Measurements from ENCODE around the gene PCID2. TPM values are rescaled to one million over a fixed set of nuclear protein-coding genes. Genes with fewer than 3 reads are reported as not detected.
A peak's percentile ranks its signal among the peaks of the same experiment; 100 is the strongest.
"Not testable (repeated sequence)": the region's sequence is repeated elsewhere in the genome, so short reads cannot be mapped to it uniquely, and the experiment has no call there.

Gene PCID2
- polyA plus RNA-seq (2011; rRNA removed) (97.2 and 107 TPM in 2 replicates), polyA minus RNA-seq (2011; rRNA and poly(A)+ RNA removed) (68.0 and 68.6 TPM in 2 replicates)

GRCh38 chr13:113208421-113209335, at the start of gene PCID2:
TSS of gene PCID2 (minus strand) at chr13:113208669. CDS start at chr13:113208634, 35 bp downstream.
- Histone ChIP-seq H3K4me3 (ENCODE audit: low read depth, low read length) (peak within 1 kb of the TSS; percentile 95), H3K27me3 (ENCODE audit: control insufficient read depth, insufficient read depth, low read length) (no peaks in the 10 kb centered on the region), H3K27ac (ENCODE audit: low read depth, low read length) (peak within 1 kb of the TSS; percentile 95), H3K9me3 (ENCODE audit: control insufficient read depth, insufficient read depth, low read length) (no peaks in the 10 kb centered on the region; the same call in 1 of the 2 replicates)
- DNase-seq (ENCODE audit: low read depth, low spot score) = no peak
- POLR2A ChIA-PET = interaction anchor here (0.6 to 2.6 kb wide), 13 partner anchors 9 to 88 kb away, joined by 3 to 18 read pairs (median 4); partner anchors contain the start of genes F10 and LAMP1
- no peak for TF ChIP-seq CTCF (IDR thresholded peaks at IDR 0.05; ENCODE audit: low read depth, low read length)
- CTCF ChIA-PET = no interaction called here

DNA sequence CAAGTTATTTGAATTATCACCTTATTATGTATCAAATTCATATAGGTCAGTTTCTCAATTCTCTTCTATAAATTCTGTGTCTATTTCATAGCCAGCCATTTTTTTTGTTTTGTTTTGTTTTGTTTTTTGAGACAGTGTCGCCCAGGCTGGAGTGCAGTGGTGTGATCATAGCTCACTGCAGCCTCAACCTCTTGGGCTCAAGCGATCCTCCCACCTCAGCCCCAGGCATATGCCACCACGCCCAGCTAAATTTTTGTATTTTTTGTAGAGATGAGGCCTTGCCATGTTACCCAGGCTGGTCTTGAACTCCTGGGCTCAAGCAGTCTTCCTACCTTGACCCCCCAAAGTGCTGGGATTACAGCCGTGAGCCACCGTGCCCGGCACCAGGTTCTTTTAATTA, 49.4 kb upstream of the PCID2 start:
- CTCF ChIA-PET, POLR2A ChIA-PET: not testable (repeated sequence)

DNA sequence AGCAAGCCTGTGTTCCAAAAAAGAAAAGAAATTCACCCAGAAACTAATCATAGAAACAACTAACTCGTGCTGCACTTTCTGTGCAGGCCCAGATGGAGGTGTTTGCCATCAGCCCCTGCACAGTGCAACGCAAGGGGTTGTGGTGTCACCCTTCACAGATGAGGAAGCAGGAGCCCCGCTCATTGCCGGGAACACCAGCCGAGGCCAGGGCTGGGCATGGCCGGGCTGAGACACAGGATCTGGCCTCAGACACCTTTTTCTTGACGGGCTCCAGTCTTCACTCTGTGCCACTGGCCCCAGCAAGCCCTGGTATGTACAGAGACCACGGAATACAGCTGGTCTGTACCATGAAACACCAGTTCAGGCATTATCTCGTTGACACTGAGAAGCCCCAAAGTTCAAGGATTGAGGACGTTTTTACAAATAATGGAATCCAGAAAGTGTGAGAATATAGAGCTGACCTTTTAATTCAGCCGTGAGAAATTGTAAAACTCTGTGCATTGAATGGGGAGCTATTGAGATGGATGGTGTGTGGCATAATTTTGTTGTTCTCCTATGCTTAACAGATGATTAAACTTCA, 44.1 kb upstream of the PCID2 start:
- no peaks in the 10 kb centered on the region for H3K27me3 ChIP-seq (ENCODE audit: control insufficient read depth, insufficient read depth, low read length)
- no peak for TF ChIP-seq CTCF (IDR thresholded peaks at IDR 0.05; ENCODE audit: low read depth, low read length)
- no peak overlapping the region for H3K4me3 ChIP-seq (ENCODE audit: low read depth, low read length)
- ChIA-PET POLR2A (no interaction called here), CTCF (no interaction called here)
- DNase-seq (ENCODE audit: low read depth, low spot score) = no peak
- no peak overlapping the region for H3K27ac ChIP-seq (ENCODE audit: low read depth, low read length)
- no peaks in the 10 kb centered on the region for H3K9me3 ChIP-seq (ENCODE audit: control insufficient read depth, insufficient read depth, low read length)

More for the DNA sequence above, 49.4 kb upstream of the PCID2 start:
- not testable (repeated sequence) for H3K27ac ChIP-seq (ENCODE audit: low read depth, low read length); H3K27me3 ChIP-seq (ENCODE audit: control insufficient read depth, insufficient read depth, low read length); H3K9me3 ChIP-seq (ENCODE audit: control insufficient read depth, insufficient read depth, low read length); DNase-seq (ENCODE audit: low read depth, low spot score); H3K4me3 ChIP-seq (ENCODE audit: low read depth, low read length)

DNA sequence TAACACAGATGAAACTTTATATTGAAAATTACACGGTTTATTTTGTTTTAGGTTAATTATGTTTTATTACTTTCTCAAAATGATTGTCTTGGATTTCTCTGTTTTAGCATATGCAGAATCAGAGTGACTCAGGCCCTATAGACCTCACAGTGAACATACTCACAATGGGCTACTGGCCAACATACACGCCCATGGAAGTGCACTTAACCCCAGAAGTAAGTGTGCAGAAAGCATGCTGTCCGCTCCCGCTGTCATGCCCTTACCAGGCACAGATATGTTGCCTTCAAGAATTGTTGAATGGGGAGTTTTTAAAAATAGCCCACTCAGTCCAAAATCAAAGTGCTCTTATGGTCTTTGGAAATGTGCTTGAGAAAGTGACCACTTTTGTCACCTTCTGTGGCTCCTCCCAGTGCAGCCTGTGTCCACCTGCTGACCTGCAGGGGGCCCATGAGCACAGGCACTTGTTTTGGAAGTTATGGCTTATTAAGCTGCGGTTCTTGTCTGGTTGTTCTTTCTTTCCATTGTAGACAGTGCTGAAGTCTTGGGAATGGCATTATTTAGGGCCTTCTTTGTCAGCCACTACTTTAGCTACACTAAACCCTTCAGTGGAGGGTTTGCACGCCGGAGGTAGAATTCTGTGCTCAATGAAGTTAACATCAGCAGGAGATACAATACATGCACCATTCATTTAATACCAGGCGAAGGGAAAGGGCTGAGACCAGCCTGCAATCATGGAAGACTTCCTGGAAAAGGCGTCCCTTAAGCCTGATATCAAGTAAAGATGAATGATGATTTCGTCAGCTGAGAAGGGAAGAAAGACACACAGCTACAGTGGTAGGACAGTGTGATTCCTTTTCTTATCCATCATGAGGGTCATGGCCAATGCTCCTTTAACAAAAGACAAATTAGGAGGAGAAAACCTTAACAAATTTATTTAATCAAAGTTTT, 37.7 kb upstream of the PCID2 start:
- Histone ChIP-seq H3K4me3 (ENCODE audit: low read depth, low read length) (no peak overlapping the region), H3K9me3 (ENCODE audit: control insufficient read depth, insufficient read depth, low read length) (no peaks in the 10 kb centered on the region), H3K27ac (ENCODE audit: low read depth, low read length) (no peak overlapping the region), H3K27me3 (ENCODE audit: control insufficient read depth, insufficient read depth, low read length) (no peaks in the 10 kb centered on the region)
- DNase-seq (ENCODE audit: low read depth, low spot score) = no peak
- CTCF ChIA-PET = interaction anchor here (1.0 kb wide), 1 partner anchor 8 kb away, joined by 3 read pairs; no protein-coding TSS in a partner anchor
- POLR2A ChIA-PET = no interaction called here
- TF ChIP-seq CTCF (IDR thresholded peaks at IDR 0.05; ENCODE audit: low read depth, low read length) = peak; percentile 42

- Histone ChIP-seq H3K27ac (ENCODE audit: low read depth, low read length) (no peak overlapping the region), H3K27me3 (ENCODE audit: control insufficient read depth, insufficient read depth, low read length) (no peaks in the 10 kb centered on the region), H3K4me3 (ENCODE audit: low read depth, low read length) (no peak overlapping the region), H3K9me3 (ENCODE audit: control insufficient read depth, insufficient read depth, low read length) (no peaks in the 10 kb centered on the region)
- no peak for TF ChIP-seq CTCF (IDR thresholded peaks at IDR 0.05; ENCODE audit: low read depth, low read length)
- DNase-seq (ENCODE audit: low read depth, low spot score) = no peak
- CTCF ChIA-PET = no interaction called here
- POLR2A ChIA-PET = no interaction called here
Observed at GRCh38 chr13:113243847-113244246, 35.4 kb upstream of the PCID2 start.

- CTCF ChIA-PET; H3K4me3 ChIP-seq (ENCODE audit: low read depth, low read length); H3K27ac ChIP-seq (ENCODE audit: low read depth, low read length); H3K9me3 ChIP-seq (ENCODE audit: control insufficient read depth, insufficient read depth, low read length); H3K27me3 ChIP-seq (ENCODE audit: control insufficient read depth, insufficient read depth, low read length); POLR2A ChIA-PET; DNase-seq (ENCODE audit: low read depth, low spot score): not testable (repeated sequence)
Observed at GRCh38 chr13:113241623-113242022, 33.2 kb upstream of the PCID2 start.
